Keratinocyte (primary cell): ENCODE results near the gene OR11G2. TPM values are rescaled to one million over a fixed set of nuclear protein-coding genes. Genes with fewer than 3 reads are reported as not detected.

ENCODE experiments used
- DNase-seq: peaks from one replicate; pipeline ENCODE4 v3.0.0-alpha.2; 2011; ENCODE audit warnings: low read depth, missing footprints, low spot score
- FAIRE-seq: peaks from 2 replicates; lab custom pipeline; 2011; peaks lifted over from hg19 to GRCh38; lab: Jason Lieb, UNC
- H2AFZ ChIP-seq: 2 replicates; pipeline ENCODE4 v1.6.0; 2012; ENCODE audit warnings: low read length, control low read depth, inconsistent platforms; ENCODE audit not compliant: control insufficient read depth
- H3K27ac ChIP-seq: 2 replicates; pipeline ENCODE4 v1.5.1; 2011; ENCODE audit warnings: low read length; ENCODE audit not compliant: control insufficient read depth, insufficient read depth
- H3K27me3 ChIP-seq: 3 replicates; pipeline ENCODE4 v1.6.0; 2011; ENCODE audit warnings: low read length; ENCODE audit not compliant: control insufficient read depth, insufficient read depth; ENCODE audit errors: extremely low read depth
- H3K36me3 ChIP-seq, 2 experiments: 2 replicates in 1 of 2; 3 replicates in 1 of 2; pipeline ENCODE4 v1.5.1; 2011; ENCODE audit warnings: low read length in 2 of 2, mild to moderate bottlenecking in 1 of 2; ENCODE audit not compliant: control insufficient read depth in 2 of 2, insufficient read depth in 2 of 2; ENCODE audit errors: extremely low read depth in 1 of 2
- H3K4me1 ChIP-seq: 3 replicates; pipeline ENCODE4 v1.5.1; 2011; ENCODE audit warnings: low read length; ENCODE audit not compliant: control insufficient read depth, insufficient read depth; ENCODE audit errors: extremely low read depth
- H3K4me2 ChIP-seq: 3 replicates; pipeline ENCODE4 v1.6.0; 2011; ENCODE audit warnings: low read depth, low read length; ENCODE audit not compliant: control insufficient read depth, insufficient read depth; ENCODE audit errors: extremely low read depth
- H3K4me3 ChIP-seq, 3 experiments: fragments of 200-600 bp in 1 of 3; sonication (generic) in 1 of 3; 2 replicates in 2 of 3; 3 replicates in 1 of 3; pipeline ENCODE4 v1.5.1; 2011 to 2016; ENCODE audit warnings: low read length in 3 of 3, mild to moderate bottlenecking in 3 of 3, control low read depth in 2 of 3, inconsistent platforms in 1 of 3, low read depth in 1 of 3, mixed read lengths in 1 of 3, mixed run types in 1 of 3, moderate library complexity in 1 of 3; ENCODE audit not compliant: control insufficient read depth in 2 of 3, insufficient read depth in 2 of 3; ENCODE audit errors: extremely low read depth in 1 of 3
- H3K79me2 ChIP-seq: 2 replicates; pipeline ENCODE4 v1.6.0; 2012; ENCODE audit warnings: low read length; ENCODE audit not compliant: control insufficient read depth, insufficient read depth
- H3K9ac ChIP-seq: 3 replicates; pipeline ENCODE4 v1.6.0; 2011; ENCODE audit warnings: low read length; ENCODE audit not compliant: control insufficient read depth, insufficient read depth; ENCODE audit errors: extremely low read depth
- H3K9me1 ChIP-seq: 3 replicates; pipeline ENCODE4 v1.6.0; 2011; ENCODE audit warnings: low read length; ENCODE audit not compliant: control insufficient read depth, insufficient read depth; ENCODE audit errors: extremely low read depth
- H3K9me3 ChIP-seq: 2 replicates; pipeline ENCODE4 v1.5.1; 2012; ENCODE audit warnings: low read depth, low read length; ENCODE audit not compliant: control insufficient read depth
- H4K20me1 ChIP-seq: 3 replicates; pipeline ENCODE4 v1.6.0; 2011; ENCODE audit warnings: low read length; ENCODE audit not compliant: control insufficient read depth, insufficient read depth; ENCODE audit errors: extremely low read depth
- CTCF ChIP-seq, 3 experiments: IDR thresholded peaks in 1 of 3; conservative IDR thresholded peaks in 1 of 3; optimal IDR thresholded peaks in 1 of 3; 2 replicates in 2 of 3; 3 replicates in 1 of 3; pipeline versions ENCODE3 to v1.5.1; 2011; ENCODE audit warnings: low read length in 3 of 3, mild to moderate bottlenecking in 3 of 3, moderate library complexity in 2 of 3, control low read depth in 1 of 3, inconsistent platforms in 1 of 3; ENCODE audit not compliant: insufficient read depth in 2 of 3; ENCODE audit errors: extremely low read depth in 1 of 3
- EZH2 ChIP-seq: IDR thresholded peaks from one replicate; pipeline ENCODE4 v1.6.1; 2012; ENCODE audit warnings: inconsistent platforms, mild to moderate bottlenecking, low read length, moderate library complexity
- dilution Hi-C: fragments of 300-500 bp; cut with MboI; formaldehyde crosslinking; loops from one replicate; pipeline ENCODE4 v1.7.0; 2020; ENCODE audit warnings: low sequenced_read_pairs; ENCODE audit not compliant: extremely low pct_ligation_motif_present
- polyA plus RNA-seq, 5 experiments: library from polyadenylated mRNA; depleted of rRNA in 3 of 5; stranded (reverse) in 3 of 5; stranded (forward) in 1 of 5; unstranded in 1 of 5; fragments of >200 nt; gene quantifications; 1 replicate in 1 of 5; 2 replicates in 3 of 5; 3 replicates in 1 of 5; pipeline versions ENCODE4 v1.2.1 to v1.2.3, GENCODE V29; 2011 to 2012; ENCODE audit warnings: missing spikeins in 2 of 5, low read depth in 1 of 5, low replicate concordance in 1 of 5

Gene OR11G2
- polyA plus RNA-seq, 1 donor (not counting 4 experiments of a cell fraction or from before 2014, with no cell fraction given): not detected

DNA sequence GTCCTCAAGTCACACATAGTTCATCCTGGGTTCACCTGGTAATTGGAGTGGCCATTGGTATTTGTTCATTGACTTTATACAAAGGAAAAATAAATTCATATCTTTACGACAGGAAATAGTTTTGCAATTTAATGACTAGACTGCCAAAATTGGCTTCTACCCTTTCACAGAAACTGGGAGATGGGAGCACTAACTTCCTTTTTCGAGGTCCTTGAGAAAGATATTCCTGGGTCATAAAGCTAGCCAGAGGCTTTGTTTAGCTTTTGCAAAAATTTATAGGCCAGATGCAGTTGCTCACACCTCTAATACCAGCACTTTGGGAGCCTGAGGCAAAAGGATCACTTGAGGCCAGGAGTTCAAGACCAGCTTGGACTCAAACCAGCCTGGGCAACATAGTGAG is 10.2 kb upstream of the OR11G2 start:
- no peaks in the 10 kb centered on the region for H3K27me3 ChIP-seq
- H3K27ac ChIP-seq: no peak overlapping the region
- H3K9me3 ChIP-seq: no peaks in the 10 kb centered on the region
- H3K79me2 ChIP-seq: no peaks in the 10 kb centered on the region
- no peak overlapping the region for H3K9ac ChIP-seq
- no peak overlapping the region for H2AFZ ChIP-seq
- no peak overlapping the region for H3K4me2 ChIP-seq
- H3K36me3 ChIP-seq: no peaks in the 10 kb centered on the region
- no peak overlapping the region for H3K4me3 ChIP-seq
- no peak for TF ChIP-seq EZH2
- TF ChIP-seq CTCF (optimal IDR thresholded peaks at IDR 0.05 in 1 of 3, IDR thresholded peaks at IDR 0.05 in 1 of 3, conservative IDR thresholded peaks at IDR 0.05 in 1 of 3; ENCODE audit: extremely low read depth in 1 of 3, insufficient read depth in 2 of 3, low read length in 3 of 3): no peak
- no peaks in the 10 kb centered on the region for H3K9me1 ChIP-seq
- H4K20me1 ChIP-seq: no peaks in the 10 kb centered on the region
- dilution Hi-C loops: no loop called here
- H3K4me1 ChIP-seq: no peaks in the 10 kb centered on the region
- DNase-seq: no peak
- no peak for FAIRE-seq

DNA sequence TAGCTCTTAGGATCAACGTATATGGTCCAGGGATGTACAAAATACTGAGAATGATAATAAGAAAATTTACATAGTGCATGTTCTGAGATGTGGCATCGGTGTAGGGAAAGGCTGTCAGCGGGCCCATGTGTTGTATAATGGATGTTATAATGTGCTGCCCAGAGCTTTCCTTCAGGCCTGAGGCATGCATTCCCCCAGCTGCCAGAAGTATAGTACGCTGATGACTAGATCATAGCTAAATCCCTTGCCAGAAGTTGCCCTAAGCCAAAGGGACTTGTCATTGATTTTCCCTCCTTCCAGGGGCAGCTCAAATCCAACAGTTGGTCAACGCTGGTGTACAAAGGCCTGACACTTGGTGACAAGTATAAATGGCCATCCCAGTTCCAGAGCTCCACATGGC is 6.5 kb upstream of the OR11G2 start:
- Histone ChIP-seq H3K27me3 (no peaks in the 10 kb centered on the region), H3K9me1 (no peaks in the 10 kb centered on the region), H3K27ac (no peak overlapping the region), H3K9me3 (no peaks in the 10 kb centered on the region), H3K36me3 (no peaks in the 10 kb centered on the region), H2AFZ (no peak overlapping the region), H3K9ac (no peak overlapping the region), H3K79me2 (no peaks in the 10 kb centered on the region), H4K20me1 (no peaks in the 10 kb centered on the region), H3K4me2 (no peak overlapping the region), H3K4me3 (no peak overlapping the region), H3K4me1 (no peaks in the 10 kb centered on the region)
- dilution Hi-C loops: no loop called here
- no peak for TF ChIP-seq CTCF (optimal IDR thresholded peaks at IDR 0.05 in 1 of 3, IDR thresholded peaks at IDR 0.05 in 1 of 3, conservative IDR thresholded peaks at IDR 0.05 in 1 of 3; ENCODE audit: extremely low read depth in 1 of 3, insufficient read depth in 2 of 3, low read length in 3 of 3)
- TF ChIP-seq EZH2: no peak
- DNase-seq (no peak), FAIRE-seq (no peak)
